H1 (cell line): ENCODE results near the gene SCAF11. TPM values are rescaled to one million over a fixed set of nuclear protein-coding genes. Genes with fewer than 3 reads are reported as not detected.

ENCODE experiments used
- BCL11A ChIP-seq, 2 experiments: IDR thresholded peaks; one replicate each; pipeline ENCODE4 v1.6.1; 2011; ENCODE audit warnings: low read depth in 2 of 2, low read length in 2 of 2, mild to moderate bottlenecking in 2 of 2
- CBX8 ChIP-seq: fragments of 300-800, 300-1000 bp; sonication (generic); IDR thresholded peaks from 2 replicates; pipeline ENCODE4 v1.7.1; 2016; ENCODE audit warnings: low read depth, low read length, borderline replicate concordance
- CEBPB ChIP-seq: IDR thresholded peaks from 2 replicates; pipeline ENCODE4 v1.6.1; 2012; ENCODE audit warnings: low read depth, low read length
- CHD7 ChIP-seq: fragments of 300-600 bp; sonication (generic); IDR thresholded peaks from 2 replicates; pipeline ENCODE4 v1.7.1; 2012; ENCODE audit warnings: low read length, moderate library complexity, mild to moderate bottlenecking, inconsistent platforms; ENCODE audit not compliant: insufficient replicate concordance
- KDM1A ChIP-seq: fragments of 200-600, 300-600 bp; sonication (generic); IDR thresholded peaks from 2 replicates; pipeline ENCODE4 v1.7.1; 2016; ENCODE audit warnings: mild to moderate bottlenecking, low read length, borderline replicate concordance
- RAD21 ChIP-seq, 2 experiments: IDR thresholded peaks in 1 of 2; conservative IDR thresholded peaks in 1 of 2; 2 replicates each; pipeline ENCODE4 v1.6.1; 2011; ENCODE audit warnings: low read depth in 2 of 2, low read length in 2 of 2, improper control_type of control experiment in 1 of 2, inconsistent platforms in 1 of 2, mild to moderate bottlenecking in 1 of 2, moderate library complexity in 1 of 2
- RFX5 ChIP-seq: IDR thresholded peaks from 2 replicates; pipeline ENCODE4 v1.6.1; 2011; ENCODE audit warnings: low read depth, low read length, improper control_type of control experiment, borderline replicate concordance
- SAP30 ChIP-seq: fragments of 300-600 bp; sonication (generic); IDR thresholded peaks from 2 replicates; pipeline ENCODE4 v1.7.1; 2012; ENCODE audit warnings: low read length, moderate library complexity, mild to moderate bottlenecking, inconsistent platforms; ENCODE audit not compliant: insufficient read depth, insufficient replicate concordance
- SRF ChIP-seq: IDR thresholded peaks from 2 replicates; pipeline ENCODE4 v1.6.1; 2011; ENCODE audit warnings: mild to moderate bottlenecking, low read depth, low read length, moderate library complexity
- polyA plus RNA-seq, 7 experiments: library from polyadenylated mRNA; depleted of rRNA in 3 of 7; stranded (reverse) in 5 of 7; unstranded in 2 of 7; fragments of >200 nt in 5 of 7; fragments of 200-250 nt in 2 of 7; gene quantifications; 1 replicate in 5 of 7; 2 replicates in 1 of 7; 4 replicates in 1 of 7; pipeline versions ENCODE4 v1.2.1 to v1.2.3, GENCODE V29; 2011 to 2013; ENCODE audit warnings: missing spikeins in 2 of 7, mixed read lengths in 2 of 7
- total RNA-seq: library from RNA; stranded (reverse); fragmentation: NEBNext Ultra II Directional; extraction: Animal tissue kit (Norgen Biotek cat#: 25700); gene quantifications from 2 replicates; pipeline ENCODE4 v1.2.1, GENCODE V29; 2021

Gene SCAF11
- total and polyA plus RNA-seq, 2 of the 8 experiments (the other 6 are each of a cell fraction or from before 2014, with no cell fraction given), result 15.1 to 77.8 TPM

- no peak for TF ChIP-seq CHD7
- TF ChIP-seq RAD21 (IDR thresholded peaks at IDR 0.05 in 1 of 2, conservative IDR thresholded peaks at IDR 0.05 in 1 of 2; ENCODE audit: low read depth in 2 of 2, low read length in 2 of 2), result no peak
- TF ChIP-seq RFX5, result no peak
- TF ChIP-seq CBX8, result no peak
- TF ChIP-seq BCL11A (IDR thresholded peaks at IDR 0.05; ENCODE audit: low read depth in 2 of 2, low read length in 2 of 2), result no peak
- no peak for TF ChIP-seq SAP30
- TF ChIP-seq CEBPB, result no peak
- no peak for TF ChIP-seq SRF
- TF ChIP-seq KDM1A, result no peak
Measured at GRCh38 chr12:45986641-45987339, 3.6 kb downstream of the SCAF11 start (continued).
